IgD-negative memory B cell (primary cell): ENCODE data around the gene PDE4C. TPM values are rescaled to one million over a fixed set of nuclear protein-coding genes. Genes with fewer than 3 reads are reported as not detected.
A peak's percentile ranks its signal among the peaks of the same experiment; 100 is the strongest.

Experiments
- H3K27ac Mint-ChIP-seq, 3 donors: one replicate each; pipeline ENCODE4 v1.8.0; 2020 to 2022; ENCODE audit warnings: mild to moderate bottlenecking in 3 of 3, mixed read lengths in 3 of 3, moderate library complexity in 1 of 3
- H3K27me3 Mint-ChIP-seq: one replicate; pipeline ENCODE4 v1.8.0; 2021; ENCODE audit warnings: mixed read lengths
- H3K36me3 Mint-ChIP-seq: one replicate; pipeline ENCODE4 v1.8.0; 2020; ENCODE audit warnings: mild to moderate bottlenecking, mixed read lengths
- H3K4me1 Mint-ChIP-seq, 3 donors: one replicate each; pipeline ENCODE4 v1.8.0; 2020 to 2022; ENCODE audit warnings: mixed read lengths in 3 of 3, mild to moderate bottlenecking in 1 of 3
- H3K4me3 Mint-ChIP-seq, 4 donors: one replicate each; pipeline ENCODE4 v1.8.0; 2020 to 2022; ENCODE audit warnings: mild to moderate bottlenecking in 4 of 4, mixed read lengths in 4 of 4, moderate library complexity in 3 of 4
- H3K9me3 Mint-ChIP-seq, 3 donors: one replicate each; pipeline ENCODE4 v1.8.0; 2020 to 2021; ENCODE audit warnings: mixed read lengths in 3 of 3, mild to moderate bottlenecking in 1 of 3
- polyA plus RNA-seq: library from polyadenylated mRNA; unstranded; fragments of 300-500 nt; fragmentation: Illumina TruSeq; gene quantifications from one replicate; pipeline ENCODE4 v1.2.3, GENCODE V29; 2021

PDE4C gene
- polyA plus RNA-seq, 1 donor from 2014 or later: not detected

DNA sequence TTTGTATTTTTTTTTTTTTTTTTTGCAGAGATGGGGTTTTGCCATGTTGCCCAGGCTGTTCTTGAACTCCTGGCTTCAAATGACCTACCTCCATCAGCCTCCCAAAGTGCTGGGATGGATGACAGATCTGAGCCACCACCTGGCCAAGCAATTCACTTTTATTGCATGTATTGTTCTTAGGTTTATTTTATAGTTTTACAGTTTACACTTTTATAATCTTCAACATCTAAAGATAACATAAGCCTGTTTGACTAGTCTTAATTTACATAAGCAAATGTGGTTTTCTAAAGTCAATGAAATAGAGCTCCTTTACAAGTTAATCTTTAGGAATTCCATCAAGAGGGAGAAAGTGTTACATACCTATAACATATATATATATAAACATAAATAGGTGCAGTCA lies 42.7 kb downstream of the PDE4C start:
- peaks cover 12% of the 10 kb centered on the region for H3K36me3 Mint-ChIP-seq
- H3K4me3 Mint-ChIP-seq: no peak overlapping the region
- no peaks in the 10 kb centered on the region for H3K9me3 Mint-ChIP-seq
- H3K4me1 Mint-ChIP-seq: peaks cover 12 to 17% (median 15%) of the 10 kb centered on the region in 3 donors
- H3K27me3 Mint-ChIP-seq: no peaks in the 10 kb centered on the region
- no peak overlapping the region for H3K27ac Mint-ChIP-seq

DNA sequence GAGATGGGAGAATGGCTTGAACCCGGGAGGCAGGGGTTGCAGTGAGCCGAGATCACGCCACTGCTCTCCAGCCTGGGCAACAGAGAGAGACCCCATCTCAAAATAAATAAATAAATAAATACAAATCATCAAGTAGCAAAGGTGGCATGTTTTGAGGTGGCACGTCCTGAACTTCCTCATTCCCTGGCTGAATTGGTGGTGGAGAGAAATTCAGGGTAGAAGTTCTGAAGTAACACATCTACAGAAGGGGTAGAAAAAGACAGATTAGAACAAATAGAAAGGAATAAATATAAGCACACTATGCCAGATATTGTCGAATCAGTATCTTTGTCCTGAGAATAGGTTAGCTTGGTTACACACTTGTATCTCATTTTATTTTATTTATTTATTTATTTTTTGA lies 46.3 kb downstream of the PDE4C start:
- Mint-ChIP-seq H3K36me3 (peaks cover 20% of the 10 kb centered on the region), H3K9me3 (no peaks in the 10 kb centered on the region), H3K4me3 (peak overlapping the region; percentile 15 to 94 (median 78)), H3K4me1 (peaks cover 12 to 28% (median 26%) of the 10 kb centered on the region in 3 donors), H3K27me3 (no peaks in the 10 kb centered on the region), H3K27ac (peak overlapping the region in 2 of 3 donors; percentile 87 to 97)

DNA sequence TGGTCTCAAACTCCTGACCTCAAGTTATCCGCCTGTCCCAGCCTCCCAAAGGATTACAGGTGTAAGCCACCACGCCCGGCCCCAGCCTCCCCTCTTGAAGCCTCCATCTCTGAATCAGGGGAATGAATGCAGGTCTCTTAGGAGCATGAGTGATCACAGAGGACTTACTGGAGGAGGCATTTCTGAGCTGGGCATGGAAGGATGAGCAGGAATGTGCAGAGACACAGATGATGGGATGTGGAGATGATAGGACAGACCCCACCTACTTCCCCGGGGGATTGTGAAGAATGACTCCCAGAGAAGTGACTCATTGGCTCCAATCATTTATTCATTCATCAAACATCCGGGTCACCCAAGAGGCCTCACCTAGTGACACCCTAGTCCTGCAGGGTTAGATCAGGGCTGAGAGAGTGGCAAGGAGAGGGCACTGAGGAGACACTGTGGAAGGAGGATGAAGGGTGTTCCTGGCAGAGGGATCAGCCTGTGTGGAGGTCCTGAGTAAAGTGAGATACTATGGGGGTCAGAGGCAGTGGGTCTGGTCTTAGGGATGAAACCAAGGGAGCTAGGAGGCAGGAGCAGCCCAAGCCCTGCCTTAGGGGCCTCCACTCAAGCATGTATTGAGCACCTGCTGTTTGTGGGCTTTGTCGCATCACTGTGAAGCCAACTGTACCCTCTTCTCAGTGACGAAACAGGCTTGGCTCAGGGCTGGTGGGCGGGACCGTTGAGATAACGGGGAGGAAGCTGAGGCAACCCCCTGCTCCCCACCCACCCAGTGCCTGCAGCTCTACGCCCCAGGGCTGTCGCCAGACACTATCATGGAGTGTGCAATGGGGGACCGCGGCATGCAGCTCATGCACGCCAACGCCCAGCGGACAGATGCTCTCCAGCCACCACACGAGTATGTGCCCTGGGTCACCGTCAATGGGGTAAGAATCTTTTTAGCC lies 49.6 kb downstream of the PDE4C start:
- Mint-ChIP-seq H3K27me3 (no peaks in the 10 kb centered on the region), H3K36me3 (peaks cover 22% of the 10 kb centered on the region), H3K4me1 (peaks cover 23 to 39% (median 39%) of the 10 kb centered on the region in 3 donors), H3K27ac (peak overlapping the region in 1 of 3 donors; percentile 97), H3K9me3 (no peaks in the 10 kb centered on the region), H3K4me3 (peak overlapping the region; percentile 65 to 99 (median 84))

DNA sequence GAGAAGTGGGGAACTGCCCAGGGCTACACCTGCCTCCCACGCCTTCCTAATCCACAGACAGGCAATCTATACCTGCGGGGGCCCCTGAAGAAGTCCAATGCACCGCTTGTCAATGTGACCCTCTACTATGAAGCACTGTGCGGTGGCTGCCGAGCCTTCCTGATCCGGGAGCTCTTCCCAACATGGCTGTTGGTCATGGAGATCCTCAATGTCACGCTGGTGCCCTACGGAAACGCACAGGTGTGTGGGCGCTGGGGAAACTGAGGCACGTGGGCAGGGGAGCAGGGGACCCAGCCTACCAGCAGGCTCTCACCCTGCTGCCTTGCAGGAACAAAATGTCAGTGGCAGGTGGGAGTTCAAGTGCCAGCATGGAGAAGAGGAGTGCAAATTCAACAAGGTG lies 51.3 kb downstream of the PDE4C start:
- Mint-ChIP-seq H3K27ac (peak overlapping the region; percentile 98 to 99 (median 99)), H3K27me3 (no peaks in the 10 kb centered on the region), H3K4me3 (peak overlapping the region; percentile 95 to 99 (median 98)), H3K4me1 (peaks cover 27 to 51% (median 47%) of the 10 kb centered on the region in 3 donors), H3K9me3 (no peaks in the 10 kb centered on the region), H3K36me3 (peaks cover 21% of the 10 kb centered on the region)

Other genes starting within 250 kb of the PDE4C start
- 42.4 TPM for gene ARRDC2, start 218.3 kb downstream of the PDE4C start, polyA plus RNA-seq
- gene IL12RB1, start 139.5 kb downstream of the PDE4C start, polyA plus RNA-seq: 9.8 TPM
- gene MAST3, start 128.7 kb downstream of the PDE4C start, polyA plus RNA-seq: 20.3 TPM
- 2.1 TPM for gene PIK3R2, start 73.3 kb downstream of the PDE4C start, polyA plus RNA-seq
- gene IFI30, start 52.6 kb downstream of the PDE4C start, polyA plus RNA-seq: 473 TPM
- gene MPV17L2, start 33.2 kb downstream of the PDE4C start, polyA plus RNA-seq: 16.6 TPM
- 1.5 TPM for gene RAB3A, start 22.4 kb downstream of the PDE4C start, polyA plus RNA-seq
- 1.4 TPM for gene IQCN, start 48.0 kb upstream of the PDE4C start, polyA plus RNA-seq
- 164 TPM for gene JUND, start 55.2 kb upstream of the PDE4C start, polyA plus RNA-seq
- gene LSM4, start 96.6 kb upstream of the PDE4C start, polyA plus RNA-seq: 137 TPM
- gene PGPEP1, start 114.2 kb upstream of the PDE4C start, polyA plus RNA-seq: 8.4 TPM
- not detected for gene GDF15, start 159.7 kb upstream of the PDE4C start, polyA plus RNA-seq
- gene LRRC25, start 171.2 kb upstream of the PDE4C start, polyA plus RNA-seq: 14.9 TPM
- gene SSBP4, start 193.0 kb upstream of the PDE4C start, polyA plus RNA-seq: 97.4 TPM
- gene ISYNA1, start 211.7 kb upstream of the PDE4C start, polyA plus RNA-seq: 17.2 TPM